Mammary epithelial cell (primary cell): ENCODE results near the gene WNT9A.
"Not testable (repeated sequence)": the region's sequence is repeated elsewhere in the genome, so short reads cannot be mapped to it uniquely, and the experiment has no call there.

Source experiments
- EZH2 ChIP-seq: IDR thresholded peaks from 2 replicates; pipeline ENCODE4 v1.6.1; 2012; ENCODE audit warnings: low read length, inconsistent platforms, borderline replicate concordance
- TF ChIP-seq, protein P1 (sequence below), 2 donors: IDR thresholded peaks in 1 of 2; conservative IDR thresholded peaks in 1 of 2; 2 replicates each; pipeline ENCODE4 v1.5.1; 2011 to 2012; ENCODE audit warnings: inconsistent platforms in 2 of 2, low read length in 2 of 2, mild to moderate bottlenecking in 2 of 2, control low read depth in 1 of 2, low read depth in 1 of 2; ENCODE audit not compliant: insufficient read depth in 1 of 2; ENCODE audit errors: extremely low read depth in 1 of 2

DNA sequence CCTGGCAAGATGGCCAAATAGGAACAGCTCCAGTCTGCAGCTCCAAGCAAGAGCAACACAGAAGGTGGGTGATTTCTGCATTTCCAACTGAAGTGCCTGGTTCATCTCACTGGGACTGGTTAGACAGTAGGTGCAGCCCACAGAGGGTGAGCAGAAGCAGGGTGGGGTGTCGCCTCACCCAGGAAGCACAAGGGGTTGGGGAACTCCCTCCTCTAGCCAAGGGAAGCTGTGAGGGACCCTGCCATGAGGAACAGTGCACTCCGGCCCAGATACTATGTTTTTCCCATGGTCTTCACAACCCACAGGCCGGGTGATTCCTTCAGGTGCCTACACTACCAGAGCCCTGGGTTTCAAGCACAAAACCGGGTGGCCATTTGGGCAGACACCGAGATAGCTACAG, 75.8 kb downstream of the WNT9A start:
- TF ChIP-seq, protein P1, sequence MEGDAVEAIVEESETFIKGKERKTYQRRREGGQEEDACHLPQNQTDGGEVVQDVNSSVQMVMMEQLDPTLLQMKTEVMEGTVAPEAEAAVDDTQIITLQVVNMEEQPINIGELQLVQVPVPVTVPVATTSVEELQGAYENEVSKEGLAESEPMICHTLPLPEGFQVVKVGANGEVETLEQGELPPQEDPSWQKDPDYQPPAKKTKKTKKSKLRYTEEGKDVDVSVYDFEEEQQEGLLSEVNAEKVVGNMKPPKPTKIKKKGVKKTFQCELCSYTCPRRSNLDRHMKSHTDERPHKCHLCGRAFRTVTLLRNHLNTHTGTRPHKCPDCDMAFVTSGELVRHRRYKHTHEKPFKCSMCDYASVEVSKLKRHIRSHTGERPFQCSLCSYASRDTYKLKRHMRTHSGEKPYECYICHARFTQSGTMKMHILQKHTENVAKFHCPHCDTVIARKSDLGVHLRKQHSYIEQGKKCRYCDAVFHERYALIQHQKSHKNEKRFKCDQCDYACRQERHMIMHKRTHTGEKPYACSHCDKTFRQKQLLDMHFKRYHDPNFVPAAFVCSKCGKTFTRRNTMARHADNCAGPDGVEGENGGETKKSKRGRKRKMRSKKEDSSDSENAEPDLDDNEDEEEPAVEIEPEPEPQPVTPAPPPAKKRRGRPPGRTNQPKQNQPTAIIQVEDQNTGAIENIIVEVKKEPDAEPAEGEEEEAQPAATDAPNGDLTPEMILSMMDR (conservative IDR thresholded peaks at IDR 0.05 in 1 of 2, IDR thresholded peaks at IDR 0.05 in 1 of 2; ENCODE audit: extremely low read depth in 1 of 2, insufficient read depth in 1 of 2, low read depth in 1 of 2, low read length in 2 of 2), result not testable (repeated sequence)
- not testable (repeated sequence) for TF ChIP-seq EZH2
